NCI-H1048 (cell line): ENCODE data around the gene PRDM15.

ENCODE experiments used
- DNase-seq: peaks from one replicate; lab custom pipeline; 2025; lab: John Stamatoyannopoulos, UW

The PRDM15 gene

GRCh38 chr21:41908829-41909228 is 29.7 kb upstream of the PRDM15 start:
- DNase-seq, result no peak

GRCh38 chr21:41907496-41908258 is 28.5 kb upstream of the PRDM15 start:
- DNase-seq, result no peak

- DNase-seq, result no peak
These were observed 27.6 kb upstream of the PRDM15 start for GRCh38 chr21:41906770-41907169.

GRCh38 chr21:41903559-41904351 is 24.6 kb upstream of the PRDM15 start:
- no peak for DNase-seq

- no peak for DNase-seq
These were observed 23.8 kb upstream of the PRDM15 start for GRCh38 chr21:41902946-41903345.

- no peak for DNase-seq
These were observed 22.6 kb upstream of the PRDM15 start for GRCh38 chr21:41901782-41902181.

GRCh38 chr21:41901099-41901498 is 22.0 kb upstream of the PRDM15 start:
- DNase-seq, result no peak

GRCh38 chr21:41900401-41900800 is 21.3 kb upstream of the PRDM15 start:
- DNase-seq, result no peak

- DNase-seq, result no peak
These were observed 20.5 kb upstream of the PRDM15 start for GRCh38 chr21:41899426-41900202.

GRCh38 chr21:41898998-41899397 is 19.9 kb upstream of the PRDM15 start:
- DNase-seq, result no peak

GRCh38 chr21:41897700-41898099 is 18.6 kb upstream of the PRDM15 start:
- DNase-seq, result no peak

GRCh38 chr21:41897047-41897669 is 18.0 kb upstream of the PRDM15 start:
- DNase-seq, result no peak

- DNase-seq, result no peak
These were observed 16.7 kb upstream of the PRDM15 start for GRCh38 chr21:41895643-41896493.

GRCh38 chr21:41894922-41895557 is 15.9 kb upstream of the PRDM15 start:
- no peak for DNase-seq

- no peak for DNase-seq
These were observed 15.4 kb upstream of the PRDM15 start for GRCh38 chr21:41894511-41894910.

GRCh38 chr21:41892726-41893125 is 13.6 kb upstream of the PRDM15 start:
- DNase-seq, result no peak

- DNase-seq, result no peak
These were observed 12.0 kb upstream of the PRDM15 start for GRCh38 chr21:41891132-41891531.

GRCh38 chr21:41890355-41890754 is 11.2 kb upstream of the PRDM15 start:
- DNase-seq, result no peak

- DNase-seq, result no peak
These were observed 9.7 kb upstream of the PRDM15 start for GRCh38 chr21:41888749-41889376.

- no peak for DNase-seq
These were observed 8.5 kb upstream of the PRDM15 start for GRCh38 chr21:41887667-41888066.
